Caco-2 (cell line): ENCODE results near the gene PSMB4. TPM values are rescaled to one million over a fixed set of nuclear protein-coding genes. Genes with fewer than 3 reads are reported as not detected.

Experiments
- BruUV-seq: library from RNA; stranded (reverse); fragments of 400-500 nt; replicated peaks from 2 replicates; lab custom pipeline; 2021; lab: Mats Ljungman, UMichigan
- CTCF ChIA-PET: fragments of 300-600 bp; sonication (Branson Sonifier 250); formaldehyde crosslinking; loops from one replicate; lab custom pipeline; 2022; ENCODE audit warnings: antibody characterized with exemption; lab: Charles Lee
- POLR2A ChIA-PET: fragments of 300-600 bp; sonication (Branson Sonifier 250); formaldehyde crosslinking; loops from one replicate; lab custom pipeline; 2022; ENCODE audit warnings: antibody characterized with exemption; lab: Charles Lee
- DNase-seq, 2 experiments: peaks; one replicate each; pipeline versions ENCODE4 v3.0.0 to v3.0.0-alpha.2; 2020 to 2022
- H3K27me3 ChIP-seq: replicated peaks from 2 replicates; pipeline ENCODE4 v1.6.0; 2011; ENCODE audit warnings: low read length; ENCODE audit not compliant: control insufficient read depth, insufficient read depth
- H3K36me3 ChIP-seq: 2 replicates; pipeline ENCODE4 v1.5.1; 2011; ENCODE audit warnings: low read length; ENCODE audit not compliant: control insufficient read depth, insufficient read depth
- H3K4me1 ChIP-seq: fragments of 250-450 bp; sonication (Bioruptor Pico); 2 replicates; pipeline ENCODE4 v1.5.1; 2020; ENCODE audit warnings: mild to moderate bottlenecking
- H3K4me3 ChIP-seq: 2 replicates; pipeline ENCODE4 v1.5.1; 2011; ENCODE audit warnings: low read depth, mild to moderate bottlenecking, control low read depth, low read length
- H3K9me3 ChIP-seq: fragments of 250-450 bp; sonication (Bioruptor Pico); 2 replicates; pipeline ENCODE4 v1.5.1; 2020; ENCODE audit warnings: mild to moderate bottlenecking, moderate library complexity
- H3K27ac Mint-ChIP-seq: one replicate; pipeline ENCODE4 v1.8.0; 2022; ENCODE audit warnings: mixed read lengths; ENCODE audit not compliant: unreplicated experiment
- H3K27me3 Mint-ChIP-seq: one replicate; pipeline ENCODE4 v1.8.0; 2022; ENCODE audit warnings: mixed read lengths; ENCODE audit not compliant: insufficient read depth, unreplicated experiment
- H3K36me3 Mint-ChIP-seq: one replicate; pipeline ENCODE4 v1.8.0; 2022; ENCODE audit warnings: mild to moderate bottlenecking, mixed read lengths; ENCODE audit not compliant: insufficient read depth, unreplicated experiment
- H3K4me1 Mint-ChIP-seq: one replicate; pipeline ENCODE4 v1.8.0; 2022; ENCODE audit warnings: low read depth, mixed read lengths; ENCODE audit not compliant: unreplicated experiment
- H3K4me3 Mint-ChIP-seq: one replicate; pipeline ENCODE4 v1.8.0; 2022; ENCODE audit warnings: mild to moderate bottlenecking, moderate library complexity, mixed read lengths; ENCODE audit not compliant: unreplicated experiment
- H3K9me3 Mint-ChIP-seq: one replicate; pipeline ENCODE4 v1.8.0; 2022; ENCODE audit warnings: mixed read lengths; ENCODE audit not compliant: unreplicated experiment
- intact Hi-C: fragments of 100-400 bp; cut with micrococcal nuclease; formaldehyde crosslinking; loops from one replicate; pipeline ENCODE4 v1.10.0; 2022; ENCODE audit not compliant: unreplicated experiment
- total RNA-seq: library from RNA; stranded (reverse); gene quantifications from 2 replicates; pipeline ENCODE4 v1.2.3, GENCODE V29; 2022
- TF ChIP-seq, protein P1 (sequence below), 2 experiments: fragments of 200-600 bp in 1 of 2; IDR thresholded peaks; 1 replicate in 1 of 2; 2 replicates in 1 of 2; pipeline versions ENCODE4 v1.5.1 to v1.8.0; 2011 to 2022; ENCODE audit warnings: antibody characterized with exemption in 1 of 2, control low read depth in 1 of 2, inconsistent platforms in 1 of 2, low read depth in 1 of 2, low read length in 1 of 2, mild to moderate bottlenecking in 1 of 2, moderate library complexity in 1 of 2; ENCODE audit not compliant: insufficient read depth in 1 of 2, severe bottlenecking in 1 of 2, unreplicated experiment in 1 of 2

PSMB4 gene
- total RNA-seq, 1 experiment from 2014 or later: 330 TPM

DNA sequence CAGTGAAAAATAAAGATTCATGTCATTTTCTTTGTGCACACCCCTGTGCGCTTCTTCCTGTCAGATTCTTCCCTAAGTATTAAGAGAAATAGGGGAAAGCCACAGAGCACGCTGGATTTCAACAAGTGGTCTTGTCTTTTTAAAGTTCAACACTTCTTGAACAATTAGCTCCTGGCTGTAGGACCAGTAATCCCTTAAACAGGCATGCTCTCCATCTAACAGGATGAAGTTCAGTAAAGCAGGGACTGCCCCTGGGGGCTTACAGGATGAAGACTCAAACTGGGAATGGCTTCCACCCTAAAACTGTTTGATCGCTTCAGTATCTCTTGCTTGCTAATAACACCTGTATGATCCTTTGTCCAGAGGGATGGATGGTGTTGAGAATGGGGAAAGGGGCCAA is 4.2 kb downstream of the PSMB4 start:
- DNase-seq: no peak
- Mint-ChIP-seq H3K27me3 (no peaks in the 10 kb centered on the region), H3K27ac (no peak overlapping the region), H3K9me3 (no peaks in the 10 kb centered on the region), H3K36me3 (peaks cover 83% of the 10 kb centered on the region), H3K4me3 (no peak overlapping the region), H3K4me1 (peaks cover 13% of the 10 kb centered on the region)
- Histone ChIP-seq H3K27me3 (no peaks in the 10 kb centered on the region), H3K36me3 (peaks cover 8% of the 10 kb centered on the region), H3K4me3 (no peak overlapping the region), H3K4me1 (peaks cover 7% of the 10 kb centered on the region), H3K9me3 (no peaks in the 10 kb centered on the region)
- CTCF ChIA-PET: no interaction called here
- intact Hi-C loops: loop anchor here (10.0 kb wide), 1 partner anchor 99 kb away; no protein-coding TSS in a partner anchor
- TF ChIP-seq, protein P1, sequence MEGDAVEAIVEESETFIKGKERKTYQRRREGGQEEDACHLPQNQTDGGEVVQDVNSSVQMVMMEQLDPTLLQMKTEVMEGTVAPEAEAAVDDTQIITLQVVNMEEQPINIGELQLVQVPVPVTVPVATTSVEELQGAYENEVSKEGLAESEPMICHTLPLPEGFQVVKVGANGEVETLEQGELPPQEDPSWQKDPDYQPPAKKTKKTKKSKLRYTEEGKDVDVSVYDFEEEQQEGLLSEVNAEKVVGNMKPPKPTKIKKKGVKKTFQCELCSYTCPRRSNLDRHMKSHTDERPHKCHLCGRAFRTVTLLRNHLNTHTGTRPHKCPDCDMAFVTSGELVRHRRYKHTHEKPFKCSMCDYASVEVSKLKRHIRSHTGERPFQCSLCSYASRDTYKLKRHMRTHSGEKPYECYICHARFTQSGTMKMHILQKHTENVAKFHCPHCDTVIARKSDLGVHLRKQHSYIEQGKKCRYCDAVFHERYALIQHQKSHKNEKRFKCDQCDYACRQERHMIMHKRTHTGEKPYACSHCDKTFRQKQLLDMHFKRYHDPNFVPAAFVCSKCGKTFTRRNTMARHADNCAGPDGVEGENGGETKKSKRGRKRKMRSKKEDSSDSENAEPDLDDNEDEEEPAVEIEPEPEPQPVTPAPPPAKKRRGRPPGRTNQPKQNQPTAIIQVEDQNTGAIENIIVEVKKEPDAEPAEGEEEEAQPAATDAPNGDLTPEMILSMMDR (IDR thresholded peaks at IDR 0.05; ENCODE audit: insufficient read depth in 1 of 2, low read depth in 1 of 2, low read length in 1 of 2, severe bottlenecking in 1 of 2, unreplicated experiment in 1 of 2): no peak
- no TSS peak for BruUV-seq
- POLR2A ChIA-PET: no interaction called here

GRCh38 chr1:151405187-151405951 is 6.0 kb downstream of the PSMB4 start:
- ChIA-PET CTCF (interaction anchor here (0.7 kb wide), 1 partner anchor 105 kb away, joined by 6 read pairs; no protein-coding TSS in a partner anchor), POLR2A (no interaction called here)
- no TSS peak for BruUV-seq
- peaks cover 8% of the 10 kb centered on the region for H3K4me1 Mint-ChIP-seq
- TF ChIP-seq, protein P1 (IDR thresholded peaks at IDR 0.05; ENCODE audit: insufficient read depth in 1 of 2, low read depth in 1 of 2, low read length in 1 of 2, severe bottlenecking in 1 of 2, unreplicated experiment in 1 of 2): no peak
- peaks cover 8% of the 10 kb centered on the region for H3K36me3 ChIP-seq
- peaks cover 79% of the 10 kb centered on the region for H3K36me3 Mint-ChIP-seq
- H3K4me3 Mint-ChIP-seq: no peak overlapping the region
- H3K9me3 ChIP-seq: no peaks in the 10 kb centered on the region
- no peaks in the 10 kb centered on the region for H3K27me3 ChIP-seq
- H3K4me1 ChIP-seq: peaks cover 5% of the 10 kb centered on the region
- H3K27me3 Mint-ChIP-seq: no peaks in the 10 kb centered on the region
- no peak for DNase-seq
- H3K4me3 ChIP-seq: no peak overlapping the region
- no peak overlapping the region for H3K27ac Mint-ChIP-seq
- H3K9me3 Mint-ChIP-seq: no peaks in the 10 kb centered on the region
- intact Hi-C loops: loop anchor here (10.0 kb wide), 1 partner anchor 101 kb away; no protein-coding TSS in a partner anchor

GRCh38 chr1:151406176-151406575 is 6.8 kb downstream of the PSMB4 start:
- H3K4me3 ChIP-seq: no peak overlapping the region
- CTCF ChIA-PET: no interaction called here
- Mint-ChIP-seq H3K27me3 (no peaks in the 10 kb centered on the region), H3K4me1 (no peaks in the 10 kb centered on the region), H3K27ac (no peak overlapping the region), H3K36me3 (peaks cover 76% of the 10 kb centered on the region), H3K9me3 (no peaks in the 10 kb centered on the region), H3K4me3 (no peak overlapping the region)
- no TSS peak for BruUV-seq
- TF ChIP-seq, protein P1 (IDR thresholded peaks at IDR 0.05; ENCODE audit: insufficient read depth in 1 of 2, low read depth in 1 of 2, low read length in 1 of 2, severe bottlenecking in 1 of 2, unreplicated experiment in 1 of 2): no peak
- H3K9me3 ChIP-seq: no peaks in the 10 kb centered on the region
- no peaks in the 10 kb centered on the region for H3K27me3 ChIP-seq
- intact Hi-C loops: loop anchor here (10.0 kb wide), 1 partner anchor 101 kb away; no protein-coding TSS in a partner anchor
- no peak for DNase-seq
- H3K4me1 ChIP-seq: no peaks in the 10 kb centered on the region
- H3K36me3 ChIP-seq: peaks cover 8% of the 10 kb centered on the region
- POLR2A ChIA-PET: no interaction called here
